GM18505 (cell line): ENCODE data around the gene TNNC2.

Source experiments
- ATAC-seq: cut with Tn5 transposase; IDR thresholded peaks from one replicate; pipeline ENCODE4 v1.9.1; 2021; ENCODE audit not compliant: unreplicated experiment
- POLR2A ChIP-seq: IDR thresholded peaks from 4 replicates; pipeline ENCODE4 v1.6.1; 2011; ENCODE audit warnings: borderline replicate concordance; ENCODE audit not compliant: insufficient read depth, insufficient read length; ENCODE audit errors: extremely low read depth

Gene TNNC2

DNA sequence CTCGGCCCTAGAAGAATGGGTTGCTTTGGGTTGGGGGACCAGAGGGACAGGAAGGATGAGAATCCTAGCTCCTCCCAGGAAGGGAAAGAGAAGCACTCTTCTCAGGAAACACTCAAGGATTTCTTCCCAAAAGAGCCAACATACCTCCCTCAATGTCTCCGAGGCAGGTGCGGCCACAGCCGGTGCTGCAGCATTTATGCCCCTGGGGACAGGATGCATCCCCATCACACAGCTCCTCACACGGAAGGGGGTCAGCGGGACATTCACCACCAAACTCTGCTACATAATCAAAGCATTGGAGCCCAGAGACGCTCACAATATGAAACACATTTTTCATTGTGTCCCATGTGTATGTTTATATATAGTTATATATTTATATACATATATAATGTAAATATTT, 50.2 kb downstream of the TNNC2 start:
- no peak for ATAC-seq
- no peak for TF ChIP-seq POLR2A

- TF ChIP-seq POLR2A: no peak
- no peak for ATAC-seq
These were observed 51.7 kb downstream of the TNNC2 start for GRCh38 chr20:45775411-45775810.

GRCh38 chr20:45774945-45775344, 52.2 kb downstream of the TNNC2 start:
- no peak for TF ChIP-seq POLR2A
- no peak for ATAC-seq
